Uterus (tissue), 2 donors: ENCODE measurements around the gene SLC2A10.

Experiments used
- POLR2A ChIP-seq, 2 donors: fragments of 450-650 bp; IDR thresholded peaks; one replicate each; pipeline ENCODE4 v1.6.1; 2016; ENCODE audit warnings: antibody characterized with exemption in 2 of 2, mild to moderate bottlenecking in 1 of 2, moderate library complexity in 1 of 2
- TF ChIP-seq, protein P1 (sequence below), 4 experiments: fragments of 200-600 bp in 2 of 4; fragments of 450-650 bp in 2 of 4; sonication (generic) in 2 of 4; IDR thresholded peaks; one replicate each; pipeline ENCODE4 v1.5.1; 2016 to 2019; ENCODE audit warnings: antibody characterized with exemption in 4 of 4, mild to moderate bottlenecking in 2 of 4, moderate library complexity in 1 of 4

DNA sequence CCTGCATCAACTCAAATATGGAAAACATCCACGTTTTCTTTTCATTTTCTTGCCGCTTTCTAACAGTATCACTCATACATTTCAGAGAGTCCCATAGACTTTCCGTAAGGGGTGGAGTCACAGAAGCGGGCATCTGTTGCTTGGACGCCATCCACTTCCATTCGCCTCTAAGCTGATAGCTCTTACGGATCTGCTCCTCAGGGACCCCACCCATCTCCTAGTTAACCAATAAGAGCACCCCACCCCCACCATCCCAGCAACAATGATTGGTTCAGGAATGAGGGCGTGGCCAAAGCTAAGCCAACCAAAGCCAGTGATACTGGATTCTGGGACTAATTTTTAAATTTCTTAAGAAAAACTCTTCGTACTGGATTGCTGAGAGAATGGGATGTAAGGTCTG, 42.4 kb downstream of the SLC2A10 start:
- TF ChIP-seq, protein P1, sequence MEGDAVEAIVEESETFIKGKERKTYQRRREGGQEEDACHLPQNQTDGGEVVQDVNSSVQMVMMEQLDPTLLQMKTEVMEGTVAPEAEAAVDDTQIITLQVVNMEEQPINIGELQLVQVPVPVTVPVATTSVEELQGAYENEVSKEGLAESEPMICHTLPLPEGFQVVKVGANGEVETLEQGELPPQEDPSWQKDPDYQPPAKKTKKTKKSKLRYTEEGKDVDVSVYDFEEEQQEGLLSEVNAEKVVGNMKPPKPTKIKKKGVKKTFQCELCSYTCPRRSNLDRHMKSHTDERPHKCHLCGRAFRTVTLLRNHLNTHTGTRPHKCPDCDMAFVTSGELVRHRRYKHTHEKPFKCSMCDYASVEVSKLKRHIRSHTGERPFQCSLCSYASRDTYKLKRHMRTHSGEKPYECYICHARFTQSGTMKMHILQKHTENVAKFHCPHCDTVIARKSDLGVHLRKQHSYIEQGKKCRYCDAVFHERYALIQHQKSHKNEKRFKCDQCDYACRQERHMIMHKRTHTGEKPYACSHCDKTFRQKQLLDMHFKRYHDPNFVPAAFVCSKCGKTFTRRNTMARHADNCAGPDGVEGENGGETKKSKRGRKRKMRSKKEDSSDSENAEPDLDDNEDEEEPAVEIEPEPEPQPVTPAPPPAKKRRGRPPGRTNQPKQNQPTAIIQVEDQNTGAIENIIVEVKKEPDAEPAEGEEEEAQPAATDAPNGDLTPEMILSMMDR (IDR thresholded peaks at IDR 0.05) = no peak
- TF ChIP-seq POLR2A (IDR thresholded peaks at IDR 0.05) = no peak
